Endothelial cell of umbilical vein (primary cell): Measurements from ENCODE around the gene C16orf87. TPM values are rescaled to one million over a fixed set of nuclear protein-coding genes. Genes with fewer than 3 reads are reported as not detected.

Experiments used
- BruUV-seq: library from RNA; stranded (reverse); fragments of 400-500 nt; replicated peaks from 2 replicates; lab custom pipeline; 2021; lab: Mats Ljungman, UMichigan
- CTCF ChIA-PET: fragments of 300-600, 350-600 bp; sonication (Branson Sonifier 250); formaldehyde crosslinking; loops from one replicate; lab custom pipeline; 2021; ENCODE audit warnings: antibody characterized with exemption, inconsistent platforms; lab: Charles Lee
- POLR2A ChIA-PET: fragments of 300-600, 350-600 bp; sonication (Branson Sonifier 250); formaldehyde crosslinking; loops from one replicate; lab custom pipeline; 2021; ENCODE audit warnings: antibody characterized with exemption, inconsistent platforms; lab: Charles Lee
- DNase-seq: peaks from one replicate; pipeline ENCODE4 v3.0.0-alpha.2; 2011; ENCODE audit warnings: low read depth, low spot score
- FAIRE-seq: peaks from 2 replicates; lab custom pipeline; 2011; peaks lifted over from hg19 to GRCh38; lab: Jason Lieb, UNC
- H2AFZ ChIP-seq: 2 replicates; pipeline ENCODE4 v1.6.0; 2012; ENCODE audit warnings: low read depth, low read length, control low read depth, inconsistent platforms
- H3K27ac ChIP-seq: 2 replicates; pipeline ENCODE4 v1.5.1; 2011; ENCODE audit warnings: low read depth, mild to moderate bottlenecking, control low read depth, low read length, moderate library complexity; ENCODE audit not compliant: insufficient read depth
- H3K27me3 ChIP-seq, 2 experiments: 2 replicates each; pipeline versions ENCODE4 v1.6.0 to v1.6.1; 2011; ENCODE audit warnings: low read length in 2 of 2, mixed read lengths in 1 of 2; ENCODE audit not compliant: control insufficient read depth in 2 of 2, insufficient read depth in 2 of 2
- H3K36me3 ChIP-seq, 2 experiments: 2 replicates in 1 of 2; 3 replicates in 1 of 2; pipeline ENCODE4 v1.5.1; 2011; ENCODE audit warnings: low read length in 2 of 2, mild to moderate bottlenecking in 1 of 2, moderate library complexity in 1 of 2; ENCODE audit not compliant: control insufficient read depth in 2 of 2, insufficient read depth in 2 of 2; ENCODE audit errors: extremely low read depth in 1 of 2
- H3K4me1 ChIP-seq: 3 replicates; pipeline ENCODE4 v1.5.1; 2011; ENCODE audit warnings: mild to moderate bottlenecking, low read length; ENCODE audit not compliant: control insufficient read depth, insufficient read depth; ENCODE audit errors: extremely low read depth
- H3K4me2 ChIP-seq: 2 replicates; pipeline ENCODE4 v1.6.1; 2011; ENCODE audit warnings: low read length, control low read depth, mixed read lengths; ENCODE audit not compliant: insufficient read depth
- H3K4me3 ChIP-seq, 3 experiments: fragments of 200-600 bp in 1 of 3; sonication (generic), shearing (Covaris generic) in 1 of 3; replicated peaks in 1 of 3; 2 replicates each; pipeline ENCODE4 v1.5.1; 2011 to 2016; ENCODE audit warnings: control low read depth in 3 of 3, low read length in 3 of 3, mild to moderate bottlenecking in 2 of 3, inconsistent platforms in 1 of 3, low read depth in 1 of 3, moderate library complexity in 1 of 3; ENCODE audit not compliant: insufficient read depth in 1 of 3
- H3K79me2 ChIP-seq: 2 replicates; pipeline ENCODE4 v1.6.0; 2012; ENCODE audit warnings: low read length, inconsistent platforms; ENCODE audit not compliant: control insufficient read depth, insufficient read depth
- H3K9ac ChIP-seq: replicated peaks from 2 replicates; pipeline ENCODE3; 2011; ENCODE audit warnings: low read length, control low read depth; ENCODE audit not compliant: insufficient read depth; ENCODE audit errors: extremely low read depth
- H3K9me1 ChIP-seq: replicated peaks from 3 replicates; pipeline ENCODE4 v1.6.0; 2011; ENCODE audit warnings: mild to moderate bottlenecking, low read length; ENCODE audit not compliant: control insufficient read depth, insufficient read depth; ENCODE audit errors: extremely low read depth
- H3K9me3 ChIP-seq: replicated peaks from 2 replicates; pipeline ENCODE4 v1.5.1; 2012; ENCODE audit warnings: low read length, inconsistent platforms; ENCODE audit not compliant: control insufficient read depth, insufficient read depth
- H4K20me1 ChIP-seq: replicated peaks from 2 replicates; pipeline ENCODE3; 2011; ENCODE audit warnings: mild to moderate bottlenecking, low read length; ENCODE audit not compliant: control insufficient read depth, insufficient read depth; ENCODE audit errors: extremely low read depth
- EZH2 ChIP-seq: IDR thresholded peaks from 2 replicates; pipeline ENCODE4 v1.6.1; 2012; ENCODE audit warnings: borderline replicate concordance, low read depth, mild to moderate bottlenecking, moderate library complexity, low read length, inconsistent platforms; ENCODE audit not compliant: severe bottlenecking
- FOS ChIP-seq: IDR thresholded peaks from 2 replicates; pipeline ENCODE4 v1.6.1; 2011; ENCODE audit warnings: mild to moderate bottlenecking, low read length, moderate library complexity, borderline replicate concordance; ENCODE audit not compliant: insufficient read depth
- GATA2 ChIP-seq: IDR thresholded peaks from 2 replicates; pipeline ENCODE4 v1.7.0; 2011; ENCODE audit warnings: low read depth, mild to moderate bottlenecking, moderate library complexity, mixed read lengths, low read length; ENCODE audit not compliant: insufficient read length, insufficient read depth
- JUN ChIP-seq: IDR thresholded peaks from 2 replicates; pipeline ENCODE4 v1.6.1; 2011; ENCODE audit warnings: borderline replicate concordance, low read depth; ENCODE audit not compliant: insufficient read length, insufficient read depth
- MYC ChIP-seq: IDR thresholded peaks from one replicate; pipeline ENCODE4 v1.6.1; 2011; ENCODE audit warnings: mild to moderate bottlenecking, low read depth, low read length
- POLR2A ChIP-seq: IDR thresholded peaks from 2 replicates; pipeline ENCODE4 v1.6.1; 2012; ENCODE audit warnings: low read depth, mild to moderate bottlenecking, control low read depth, low read length
- POLR2AphosphoS5 ChIP-seq: IDR thresholded peaks from 2 replicates; pipeline ENCODE4 v1.6.1; 2012; ENCODE audit warnings: low read depth, mild to moderate bottlenecking, control low read depth, low read length, moderate library complexity; ENCODE audit not compliant: insufficient read depth
- dilution Hi-C: fragments of 300-500 bp; cut with MboI; formaldehyde crosslinking; loops from one replicate; pipeline ENCODE4 v1.15.0; 2019; ENCODE audit warnings: low sequenced_read_pairs; ENCODE audit not compliant: extremely low pct_ligation_motif_present
- intact Hi-C: fragments of 100-400 bp; cut with micrococcal nuclease; formaldehyde crosslinking; loops from one replicate; pipeline ENCODE4 v1.10.0; 2022
- polyA plus RNA-seq, 4 experiments: library from polyadenylated mRNA; depleted of rRNA in 3 of 4; stranded (reverse) in 3 of 4; unstranded in 1 of 4; fragments of >200 nt; gene quantifications; 2 replicates each; pipeline versions ENCODE4 v1.2.1 to v1.2.3, GENCODE V29; 2011 to 2012; ENCODE audit warnings: missing spikeins in 1 of 4
- total RNA-seq: library from RNA; stranded (reverse); gene quantifications from 2 replicates; pipeline ENCODE4 v1.2.3, GENCODE V29; 2021
- TF ChIP-seq, protein P1 (sequence below): IDR thresholded peaks from 2 replicates; pipeline ENCODE4 v1.6.1; 2011; ENCODE audit not compliant: insufficient read depth, insufficient read length
- TF ChIP-seq, protein P2 (sequence below), 2 donors: IDR thresholded peaks; 1 replicate in 1 of 2; 2 replicates in 1 of 2; pipeline ENCODE4 v1.5.1; 2011; ENCODE audit warnings: low read length in 2 of 2, mild to moderate bottlenecking in 2 of 2, moderate library complexity in 2 of 2, control low read depth in 1 of 2, inconsistent platforms in 1 of 2, low read depth in 1 of 2; ENCODE audit not compliant: insufficient read depth in 1 of 2; ENCODE audit errors: extremely low read depth in 1 of 2

The C16orf87 gene
- total and polyA plus RNA-seq, 2 donors (not counting 3 experiments of a cell fraction or from before 2014, with no cell fraction given) = 2.4 to 8.5 TPM

DNA sequence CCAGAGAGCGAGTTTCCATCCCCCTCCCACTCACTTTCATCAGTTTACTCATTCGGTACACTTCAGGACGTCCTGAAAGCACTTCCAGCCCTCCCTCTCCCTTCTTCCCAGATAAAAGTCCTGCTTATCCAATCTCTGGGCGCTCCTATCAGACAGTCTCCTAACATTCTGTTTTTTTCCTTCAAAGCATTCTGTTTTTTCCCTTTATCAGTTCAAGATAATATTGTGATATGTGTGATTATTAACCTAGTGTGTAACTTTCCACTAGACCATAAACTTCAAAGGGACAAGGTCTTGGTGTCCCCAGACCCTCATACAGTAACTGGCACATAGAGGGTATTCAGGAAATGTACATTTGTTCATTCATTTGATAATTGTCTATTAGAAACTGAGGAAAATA lies 24.4 kb upstream of the C16orf87 start:
- ChIA-PET CTCF (interaction anchor here (1.4 to 7.6 kb wide), 3 partner anchors 15 to 1309 kb away, joined by 4 to 401 read pairs (median 44); no protein-coding TSS in a partner anchor), POLR2A (no interaction called here)
- Histone ChIP-seq H3K4me2 (no peak overlapping the region), H3K79me2 (no peaks in the 10 kb centered on the region), H3K9me1 (no peaks in the 10 kb centered on the region), H3K4me3 (no peak overlapping the region), H2AFZ (no peak overlapping the region), H3K4me1 (peaks cover 4% of the 10 kb centered on the region), H3K9me3 (no peaks in the 10 kb centered on the region), H3K27ac (no peak overlapping the region), H3K9ac (no peak overlapping the region), H3K36me3 (no peaks in the 10 kb centered on the region), H4K20me1 (no peaks in the 10 kb centered on the region), H3K27me3 (no peaks in the 10 kb centered on the region)
- no peak for FAIRE-seq
- TF ChIP-seq POLR2A = no peak
- TF ChIP-seq MYC = no peak
- no peak for TF ChIP-seq GATA2
- TF ChIP-seq, protein P1, sequence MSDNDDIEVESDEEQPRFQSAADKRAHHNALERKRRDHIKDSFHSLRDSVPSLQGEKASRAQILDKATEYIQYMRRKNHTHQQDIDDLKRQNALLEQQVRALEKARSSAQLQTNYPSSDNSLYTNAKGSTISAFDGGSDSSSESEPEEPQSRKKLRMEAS = no peak
- no peak for TF ChIP-seq JUN
- TF ChIP-seq POLR2AphosphoS5 = no peak
- TF ChIP-seq, protein P2, sequence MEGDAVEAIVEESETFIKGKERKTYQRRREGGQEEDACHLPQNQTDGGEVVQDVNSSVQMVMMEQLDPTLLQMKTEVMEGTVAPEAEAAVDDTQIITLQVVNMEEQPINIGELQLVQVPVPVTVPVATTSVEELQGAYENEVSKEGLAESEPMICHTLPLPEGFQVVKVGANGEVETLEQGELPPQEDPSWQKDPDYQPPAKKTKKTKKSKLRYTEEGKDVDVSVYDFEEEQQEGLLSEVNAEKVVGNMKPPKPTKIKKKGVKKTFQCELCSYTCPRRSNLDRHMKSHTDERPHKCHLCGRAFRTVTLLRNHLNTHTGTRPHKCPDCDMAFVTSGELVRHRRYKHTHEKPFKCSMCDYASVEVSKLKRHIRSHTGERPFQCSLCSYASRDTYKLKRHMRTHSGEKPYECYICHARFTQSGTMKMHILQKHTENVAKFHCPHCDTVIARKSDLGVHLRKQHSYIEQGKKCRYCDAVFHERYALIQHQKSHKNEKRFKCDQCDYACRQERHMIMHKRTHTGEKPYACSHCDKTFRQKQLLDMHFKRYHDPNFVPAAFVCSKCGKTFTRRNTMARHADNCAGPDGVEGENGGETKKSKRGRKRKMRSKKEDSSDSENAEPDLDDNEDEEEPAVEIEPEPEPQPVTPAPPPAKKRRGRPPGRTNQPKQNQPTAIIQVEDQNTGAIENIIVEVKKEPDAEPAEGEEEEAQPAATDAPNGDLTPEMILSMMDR (IDR thresholded peaks at IDR 0.05; ENCODE audit: extremely low read depth in 1 of 2, insufficient read depth in 1 of 2, low read depth in 1 of 2, low read length in 2 of 2) = no peak
- no peak for TF ChIP-seq FOS
- TF ChIP-seq EZH2 = no peak
- dilution Hi-C loops = no loop called here
- intact Hi-C loops = no loop called here
- no peak for DNase-seq
- BruUV-seq = no TSS peak
